HepG2 (cell line): ENCODE measurements around the gene GPR137. TPM values are rescaled to one million over a fixed set of nuclear protein-coding genes. Genes with fewer than 3 reads are reported as not detected.

Experiments
- ARNT ChIP-seq: fragments of 450-650 bp; IDR thresholded peaks from 2 replicates; pipeline ENCODE4 v1.6.1; 2017
- ATF6 ChIP-seq: sonication (generic); formaldehyde crosslinking; conservative IDR thresholded peaks from 2 replicates; pipeline ENCODE4 v1.4.0; 2020; ENCODE audit warnings: missing genetic modification reagents
- BRD4 ChIP-seq: sonication (generic); formaldehyde crosslinking; IDR thresholded peaks from 2 replicates; pipeline ENCODE4 v1.4.0; 2020; ENCODE audit warnings: missing genetic modification reagents
- KLF9 ChIP-seq: IDR thresholded peaks from 2 replicates; pipeline ENCODE4 v1.6.1; 2016; ENCODE audit warnings: low read depth
- MZF1 ChIP-seq: sonication (generic); formaldehyde crosslinking; IDR thresholded peaks from 2 replicates; pipeline ENCODE4 v1.8.1; 2023; ENCODE audit warnings: mild to moderate bottlenecking, missing genetic modification reagents, borderline replicate concordance
- NBN ChIP-seq: fragments of 450-650 bp; conservative IDR thresholded peaks from 2 replicates; pipeline ENCODE4 v1.6.1; 2017
- NFYB ChIP-seq: sonication (generic); formaldehyde crosslinking; IDR thresholded peaks from 2 replicates; pipeline ENCODE4 v1.4.0; 2020; ENCODE audit warnings: missing genetic modification reagents
- NR2F1 ChIP-seq, 2 experiments: fragments of 450-650 bp in 1 of 2; formaldehyde crosslinking in 1 of 2; IDR thresholded peaks; 2 replicates each; pipeline versions ENCODE4 v1.5.0 to v1.6.1; 2016 to 2020; ENCODE audit warnings: mild to moderate bottlenecking in 1 of 2, missing compliant biosample characterization in 1 of 2, missing genetic modification reagents in 1 of 2, moderate library complexity in 1 of 2
- PATZ1 ChIP-seq: sonication (generic); formaldehyde crosslinking; IDR thresholded peaks from 2 replicates; pipeline ENCODE4 v1.4.0; 2020; ENCODE audit warnings: missing genetic modification reagents
- RBAK ChIP-seq: sonication (generic); formaldehyde crosslinking; IDR thresholded peaks from 2 replicates; pipeline ENCODE4 v1.5.1; 2020; ENCODE audit warnings: mild to moderate bottlenecking, missing genetic modification reagents
- SAP130 ChIP-seq: IDR thresholded peaks from 2 replicates; pipeline ENCODE4 v1.6.1; 2016; ENCODE audit warnings: low read depth
- SMARCE1 ChIP-seq: fragments of 450-650 bp; IDR thresholded peaks from 2 replicates; pipeline ENCODE4 v1.6.1; 2017; ENCODE audit warnings: borderline replicate concordance
- SP1 ChIP-seq, 2 experiments: fragments of 450-650 bp in 1 of 2; sonication (generic) in 1 of 2; formaldehyde crosslinking in 1 of 2; IDR thresholded peaks; 2 replicates each; pipeline versions ENCODE4 v1.4.0 to v1.6.1; 2016 to 2020; ENCODE audit warnings: missing genetic modification reagents in 1 of 2
- WIZ ChIP-seq: sonication (generic); formaldehyde crosslinking; IDR thresholded peaks from 2 replicates; pipeline ENCODE4 v1.5.1; 2020; ENCODE audit warnings: mild to moderate bottlenecking, missing genetic modification reagents
- ZFY ChIP-seq: sonication (generic); formaldehyde crosslinking; IDR thresholded peaks from 2 replicates; pipeline ENCODE4 v1.4.0; 2020; ENCODE audit warnings: missing genetic modification reagents
- ZNF124 ChIP-seq: sonication (generic); formaldehyde crosslinking; IDR thresholded peaks from 2 replicates; pipeline ENCODE4 v1.4.0; 2020; ENCODE audit warnings: missing genetic modification reagents
- ZNF160 ChIP-seq: sonication (generic); formaldehyde crosslinking; IDR thresholded peaks from 2 replicates; pipeline ENCODE4 v1.8.0; 2022; ENCODE audit warnings: mild to moderate bottlenecking, inconsistent platforms, missing genetic modification reagents
- ZNF567 ChIP-seq: sonication (generic); formaldehyde crosslinking; IDR thresholded peaks from 2 replicates; pipeline ENCODE4 v1.8.1; 2023; ENCODE audit warnings: mild to moderate bottlenecking, missing genetic modification reagents, borderline replicate concordance
- polyA plus RNA-seq, 8 experiments: library from polyadenylated mRNA; depleted of rRNA in 3 of 8; stranded (reverse) in 7 of 8; unstranded in 1 of 8; fragments of >200 nt; fragmentation: Illumina TruSeq in 4 of 8; extraction: Trizol in 4 of 8; gene quantifications; 2 replicates each; pipeline versions ENCODE4 v1.2.1 to v1.2.3, GENCODE V29; 2011 to 2016; ENCODE audit warnings: low read depth in 4 of 8, missing spikeins in 1 of 8, mixed read lengths in 1 of 8; ENCODE audit not compliant: insufficient read depth in 1 of 8
- total RNA-seq, 5 experiments: library from RNA; depleted of rRNA; stranded (reverse); fragments of >200 nt; fragmentation: Illumina TruSeq; extraction: Trizol; gene quantifications; 2 replicates each; pipeline ENCODE4 v1.2.3, GENCODE V29; 2016; ENCODE audit warnings: low read depth in 1 of 5
- TF ChIP-seq, protein P1 (sequence below): sonication (generic); formaldehyde crosslinking; IDR thresholded peaks from 2 replicates; pipeline ENCODE4 v1.4.0; 2020; ENCODE audit warnings: mild to moderate bottlenecking, missing genetic modification reagents, borderline replicate concordance

Gene GPR137
- total and polyA plus RNA-seq, 2 of the 13 experiments (the other 11 are each of a cell fraction or from before 2014, with no cell fraction given): 8.5 to 13.2 TPM

GRCh38 chr11:64269540-64270220 lies 16.0 kb upstream of the GPR137 start (continued):
- TF ChIP-seq RBAK (no peak), KLF9 (CRISPR knock-in tag) (0 out of 2 replicates have a peak, but pooled peaks have one; percentile 68), BRD4 (peak; percentile 29; the same call in 1 of the 2 replicates), SP1 (IDR thresholded peaks at IDR 0.05) (no peak), SP1 (CRISPR knock-in tag; IDR thresholded peaks at IDR 0.05) (peak; percentile 91), SAP130 (CRISPR knock-in tag) (peak; percentile 95), WIZ (no peak), ZNF160 (CRISPR knock-in tag) (no peak), NFYB (CRISPR knock-in tag) (peak; percentile 78), ATF6 (0 out of 2 replicates have a peak, but pooled peaks have one; percentile 54), ARNT (no peak), PATZ1 (CRISPR knock-in tag) (peak; percentile 93), NR2F1 (CRISPR knock-in tag; IDR thresholded peaks at IDR 0.05) (0 out of 4 replicates have a peak, but pooled peaks of 1 of the 2 experiments have one; percentile 3), ZNF124 (CRISPR knock-in tag) (no peak; the same call in none of the 2 replicates), ZNF567 (no peak), MZF1 (CRISPR knock-in tag) (no peak), SMARCE1 (no peak), ZFY (CRISPR knock-in tag) (peak; percentile 90), NBN (no peak)
- TF ChIP-seq, protein P1, sequence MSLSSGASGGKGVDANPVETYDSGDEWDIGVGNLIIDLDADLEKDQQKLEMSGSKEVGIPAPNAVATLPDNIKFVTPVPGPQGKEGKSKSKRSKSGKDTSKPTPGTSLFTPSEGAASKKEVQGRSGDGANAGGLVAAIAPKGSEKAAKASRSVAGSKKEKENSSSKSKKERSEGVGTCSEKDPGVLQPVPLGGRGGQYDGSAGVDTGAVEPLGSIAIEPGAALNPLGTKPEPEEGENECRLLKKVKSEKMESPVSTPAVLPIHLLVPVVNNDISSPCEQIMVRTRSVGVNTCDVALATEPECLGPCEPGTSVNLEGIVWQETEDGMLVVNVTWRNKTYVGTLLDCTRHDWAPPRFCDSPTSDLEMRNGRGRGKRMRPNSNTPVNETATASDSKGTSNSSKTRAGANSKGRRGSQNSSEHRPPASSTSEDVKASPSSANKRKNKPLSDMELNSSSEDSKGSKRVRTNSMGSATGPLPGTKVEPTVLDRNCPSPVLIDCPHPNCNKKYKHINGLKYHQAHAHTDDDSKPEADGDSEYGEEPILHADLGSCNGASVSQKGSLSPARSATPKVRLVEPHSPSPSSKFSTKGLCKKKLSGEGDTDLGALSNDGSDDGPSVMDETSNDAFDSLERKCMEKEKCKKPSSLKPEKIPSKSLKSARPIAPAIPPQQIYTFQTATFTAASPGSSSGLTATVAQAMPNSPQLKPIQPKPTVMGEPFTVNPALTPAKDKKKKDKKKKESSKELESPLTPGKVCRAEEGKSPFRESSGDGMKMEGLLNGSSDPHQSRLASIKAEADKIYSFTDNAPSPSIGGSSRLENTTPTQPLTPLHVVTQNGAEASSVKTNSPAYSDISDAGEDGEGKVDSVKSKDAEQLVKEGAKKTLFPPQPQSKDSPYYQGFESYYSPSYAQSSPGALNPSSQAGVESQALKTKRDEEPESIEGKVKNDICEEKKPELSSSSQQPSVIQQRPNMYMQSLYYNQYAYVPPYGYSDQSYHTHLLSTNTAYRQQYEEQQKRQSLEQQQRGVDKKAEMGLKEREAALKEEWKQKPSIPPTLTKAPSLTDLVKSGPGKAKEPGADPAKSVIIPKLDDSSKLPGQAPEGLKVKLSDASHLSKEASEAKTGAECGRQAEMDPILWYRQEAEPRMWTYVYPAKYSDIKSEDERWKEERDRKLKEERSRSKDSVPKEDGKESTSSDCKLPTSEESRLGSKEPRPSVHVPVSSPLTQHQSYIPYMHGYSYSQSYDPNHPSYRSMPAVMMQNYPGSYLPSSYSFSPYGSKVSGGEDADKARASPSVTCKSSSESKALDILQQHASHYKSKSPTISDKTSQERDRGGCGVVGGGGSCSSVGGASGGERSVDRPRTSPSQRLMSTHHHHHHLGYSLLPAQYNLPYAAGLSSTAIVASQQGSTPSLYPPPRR (CRISPR knock-in tag): no peak
